ENCODE data around the gene YJEFN3.
A peak's percentile ranks its signal among the peaks of the same experiment; 100 is the strongest.

GRCh38 chr19:19552798-19553197 lies 24.1 kb downstream of the YJEFN3 start:
- TF ChIP-seq CTCF (optimal IDR thresholded peaks at IDR 0.05 in 1 of 3, IDR thresholded peaks at IDR 0.05 in 1 of 3, conservative IDR thresholded peaks at IDR 0.05 in 1 of 3; ENCODE audit: extremely low read depth in 1 of 3, insufficient read depth in 2 of 3, low read length in 3 of 3) (peak; percentile 54 to 81 (median 67)), EZH2 (IDR thresholded peaks at IDR 0.05; ENCODE audit: low read length) (no peak)
